Measurements from ENCODE around the gene PRKCE. TPM values are rescaled to one million over a fixed set of nuclear protein-coding genes. Genes with fewer than 3 reads are reported as not detected.
A peak's percentile ranks its signal among the peaks of the same experiment; 100 is the strongest.

The PRKCE gene
- total RNA-seq, 1 donor from 2014 or later, result 18.4 TPM

- Mint-ChIP-seq H3K4me1 (peaks cover 46% of the 10 kb centered on the region), H3K27me3 (ENCODE audit: low read depth) (no peaks in the 10 kb centered on the region), H3K27ac (peak overlapping the region; percentile 95), H3K4me3 (no peak overlapping the region), H3K9me3 (no peaks in the 10 kb centered on the region), H3K36me3 (no peaks in the 10 kb centered on the region)
- TF ChIP-seq CTCF (IDR thresholded peaks at IDR 0.05; ENCODE audit: unreplicated experiment), result no peak
- no peak for DNase-seq (ENCODE audit: low spot score in 2 of 2, unreplicated experiment in 2 of 2)
These were observed 24.6 kb downstream of the PRKCE start for GRCh38 chr2:45676088-45676487.

GRCh38 chr2:45678791-45679348 lies 27.4 kb downstream of the PRKCE start:
- no peak overlapping the region for H3K4me3 Mint-ChIP-seq
- DNase-seq (ENCODE audit: low spot score in 2 of 2, unreplicated experiment in 2 of 2), result no peak
- H3K27ac Mint-ChIP-seq, result no peak overlapping the region
- H3K4me1 Mint-ChIP-seq, result peaks cover 46% of the 10 kb centered on the region
- no peak for TF ChIP-seq CTCF (IDR thresholded peaks at IDR 0.05; ENCODE audit: unreplicated experiment)
- H3K27me3 Mint-ChIP-seq (ENCODE audit: low read depth), result no peaks in the 10 kb centered on the region
- no peaks in the 10 kb centered on the region for H3K36me3 Mint-ChIP-seq
- no peaks in the 10 kb centered on the region for H3K9me3 Mint-ChIP-seq

GRCh38 chr2:45680351-45680967 lies 29.0 kb downstream of the PRKCE start:
- Mint-ChIP-seq H3K27ac (peak overlapping the region; percentile 5), H3K27me3 (ENCODE audit: low read depth) (no peaks in the 10 kb centered on the region), H3K9me3 (no peaks in the 10 kb centered on the region), H3K4me1 (peaks cover 30% of the 10 kb centered on the region), H3K4me3 (no peak overlapping the region), H3K36me3 (no peaks in the 10 kb centered on the region)
- no peak for DNase-seq (ENCODE audit: low spot score in 2 of 2, unreplicated experiment in 2 of 2)
- TF ChIP-seq CTCF (IDR thresholded peaks at IDR 0.05; ENCODE audit: unreplicated experiment), result no peak

DNA sequence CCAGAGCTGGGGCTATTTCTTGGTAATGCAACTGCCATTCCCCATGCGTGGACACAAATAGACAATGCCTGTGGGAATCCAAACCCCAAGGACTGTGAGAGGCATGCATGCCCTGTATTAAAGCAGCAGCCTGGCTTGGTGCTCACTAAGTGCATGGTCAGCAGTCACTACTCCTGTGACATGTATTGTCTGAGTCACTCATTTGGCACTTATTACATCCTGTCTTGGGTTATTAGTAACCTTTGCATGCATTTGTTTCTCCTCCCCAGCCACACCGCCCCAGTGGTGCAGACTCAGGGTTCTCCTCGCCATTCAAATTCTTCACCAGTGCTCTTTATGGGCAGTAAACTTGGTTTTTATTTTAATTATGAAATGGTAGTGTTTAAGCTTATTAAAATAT lies 30.2 kb downstream of the PRKCE start:
- peaks cover 18% of the 10 kb centered on the region for H3K4me1 Mint-ChIP-seq
- no peaks in the 10 kb centered on the region for H3K36me3 Mint-ChIP-seq
- H3K4me3 Mint-ChIP-seq, result no peak overlapping the region
- H3K27me3 Mint-ChIP-seq (ENCODE audit: low read depth), result no peaks in the 10 kb centered on the region
- no peak overlapping the region for H3K27ac Mint-ChIP-seq
- no peak for TF ChIP-seq CTCF (IDR thresholded peaks at IDR 0.05; ENCODE audit: unreplicated experiment)
- no peak for DNase-seq (ENCODE audit: low spot score in 2 of 2, unreplicated experiment in 2 of 2)
- no peaks in the 10 kb centered on the region for H3K9me3 Mint-ChIP-seq

DNA sequence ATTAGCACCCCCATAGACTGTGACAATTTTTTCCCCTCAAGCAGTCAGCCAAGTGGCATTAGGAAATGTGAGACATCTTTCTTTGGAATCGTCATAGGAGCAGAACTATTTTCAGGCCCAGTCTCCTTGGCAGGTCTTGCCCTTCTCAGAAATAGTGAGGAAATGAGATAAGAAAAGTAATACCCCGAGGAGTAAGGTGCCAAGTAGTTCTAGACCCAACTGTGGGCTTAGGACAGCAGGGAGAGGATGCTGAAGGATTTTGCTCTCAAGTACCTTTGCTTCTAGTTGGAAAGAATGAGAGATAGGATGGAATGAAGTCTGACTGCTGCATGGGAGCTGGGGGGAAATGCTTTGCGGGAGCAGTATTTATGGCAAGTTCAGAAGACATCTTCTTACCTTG lies 31.8 kb downstream of the PRKCE start:
- Mint-ChIP-seq H3K4me3 (no peak overlapping the region), H3K4me1 (peaks cover 16% of the 10 kb centered on the region), H3K27ac (no peak overlapping the region), H3K9me3 (no peaks in the 10 kb centered on the region), H3K27me3 (ENCODE audit: low read depth) (no peaks in the 10 kb centered on the region), H3K36me3 (no peaks in the 10 kb centered on the region)
- DNase-seq (ENCODE audit: low spot score in 2 of 2, unreplicated experiment in 2 of 2), result no peak
- TF ChIP-seq CTCF (IDR thresholded peaks at IDR 0.05; ENCODE audit: unreplicated experiment), result no peak

All from mesothelial cell of epicardium (in vitro differentiated cells).